Thymus (tissue), 11 donors: ENCODE data around the gene TMEM255B. TPM values are rescaled to one million over a fixed set of nuclear protein-coding genes. Genes with fewer than 3 reads are reported as not detected.

Experiments used
- DNase-seq, 9 donors: peaks; one replicate each; pipeline ENCODE4 v3.0.0-alpha.2; 2013; ENCODE audit warnings: low spot score in 9 of 9, low read depth in 6 of 9, missing footprints in 1 of 9
- H3K27ac ChIP-seq, 2 donors: one replicate each; pipeline ENCODE4 v1.5.1; 2013; ENCODE audit warnings: control low read depth in 1 of 2, low read depth in 1 of 2, low read length in 1 of 2, mild to moderate bottlenecking in 1 of 2, moderate library complexity in 1 of 2
- H3K27me3 ChIP-seq, 2 donors: one replicate each; pipeline ENCODE4 v1.5.1; 2013; ENCODE audit warnings: low read length in 1 of 2; ENCODE audit not compliant: control insufficient read depth in 2 of 2, insufficient read depth in 1 of 2
- H3K36me3 ChIP-seq, 2 donors: one replicate each; pipeline ENCODE4 v1.5.1; 2013; ENCODE audit warnings: low read length in 1 of 2, mild to moderate bottlenecking in 1 of 2, moderate library complexity in 1 of 2; ENCODE audit not compliant: control insufficient read depth in 2 of 2, insufficient read depth in 2 of 2
- H3K4me1 ChIP-seq, 2 donors: one replicate each; pipeline ENCODE4 v1.5.1; 2013; ENCODE audit warnings: low read length in 2 of 2; ENCODE audit not compliant: control insufficient read depth in 2 of 2, insufficient read depth in 2 of 2
- H3K4me3 ChIP-seq, 2 donors: one replicate each; pipeline ENCODE4 v1.5.1; 2013; ENCODE audit warnings: low read length in 2 of 2, control low read depth in 1 of 2, mild to moderate bottlenecking in 1 of 2
- H3K9me3 ChIP-seq, 2 donors: one replicate each; pipeline ENCODE4 v1.5.1; 2013; ENCODE audit warnings: low read length in 1 of 2, mild to moderate bottlenecking in 1 of 2; ENCODE audit not compliant: control insufficient read depth in 2 of 2, insufficient read depth in 1 of 2
- WGBS: extraction: QIAGEN DNeasy Blood & Tissue Kit; methylation state at CpG from one replicate; pipeline ENCODE4 v1.1.7; 2013; 5-methylcytosine and 5-hydroxymethylcytosine counted together
- polyA plus RNA-seq: library from polyadenylated mRNA; stranded (reverse); fragments of 200-250 nt; gene quantifications from one replicate; pipeline ENCODE4 v1.2.3, GENCODE V29; 2013
- total RNA-seq: library from RNA; stranded (reverse); fragments of 120-200 nt; gene quantifications from one replicate; pipeline ENCODE4 v1.2.4, GENCODE V29; 2013
- donor health status: healthy.

TMEM255B gene
- total and polyA plus RNA-seq, 2 donors: 0.61 to 7.2 TPM

DNA sequence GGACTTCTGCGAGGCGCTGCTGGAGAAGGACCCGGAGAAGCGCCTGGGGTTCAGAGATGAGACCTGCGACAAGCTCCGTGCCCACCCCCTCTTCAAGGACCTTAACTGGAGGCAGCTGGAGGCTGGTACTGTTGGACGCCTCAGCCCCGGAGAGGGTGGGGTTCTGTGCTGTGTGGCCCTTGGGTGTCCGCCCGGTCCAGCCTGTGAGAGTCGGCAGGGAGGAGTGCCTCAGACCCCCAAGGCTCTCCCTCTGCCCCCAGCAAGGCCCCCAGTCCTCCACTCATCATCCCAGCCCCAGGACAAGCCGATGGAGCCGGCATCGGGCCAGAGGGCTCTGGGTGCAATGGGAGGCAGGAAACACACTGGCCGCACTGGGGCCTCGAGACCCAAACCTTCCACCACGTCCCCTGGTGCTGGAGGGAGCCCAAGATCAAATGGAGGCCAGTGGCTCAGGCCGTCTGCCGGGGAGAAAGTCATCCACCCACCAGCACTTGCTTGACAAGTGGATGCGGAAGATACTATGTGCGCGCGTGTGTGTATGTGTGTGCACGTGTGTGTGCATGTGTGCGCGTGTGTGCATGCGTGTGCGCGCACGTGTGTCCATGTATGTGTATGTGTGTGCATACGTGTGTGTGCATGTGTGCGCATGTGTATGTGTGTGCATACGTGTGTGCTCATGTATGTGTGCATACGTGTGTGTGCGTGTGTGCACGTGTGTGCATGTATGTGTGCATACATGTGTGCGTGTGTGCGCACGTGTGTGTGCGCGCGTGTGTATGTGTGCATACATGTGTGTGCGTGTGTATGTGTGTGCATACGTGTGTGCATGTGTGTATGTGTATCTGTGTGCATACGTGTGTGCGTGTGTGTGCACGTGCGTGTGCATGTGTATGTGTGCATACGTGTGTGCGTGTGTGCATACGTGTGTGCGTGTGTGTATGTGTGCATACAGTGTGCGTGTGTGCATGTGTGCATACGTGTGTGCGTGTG lies 25.8 kb upstream of the TMEM255B start:
- WGBS: 90% methylated on average over 55 of the region's 55 CpGs
- H3K9me3 ChIP-seq: peaks cover 0 to 4% of the 10 kb centered on the region in 2 donors
- no peaks in the 10 kb centered on the region for H3K36me3 ChIP-seq
- H3K27me3 ChIP-seq: peaks cover 9 to 44% of the 10 kb centered on the region in 2 donors
- no peak overlapping the region for H3K27ac ChIP-seq
- H3K4me3 ChIP-seq: no peak overlapping the region
- DNase-seq: no peak
- peaks cover 13 to 18% of the 10 kb centered on the region in 2 donors for H3K4me1 ChIP-seq

DNA sequence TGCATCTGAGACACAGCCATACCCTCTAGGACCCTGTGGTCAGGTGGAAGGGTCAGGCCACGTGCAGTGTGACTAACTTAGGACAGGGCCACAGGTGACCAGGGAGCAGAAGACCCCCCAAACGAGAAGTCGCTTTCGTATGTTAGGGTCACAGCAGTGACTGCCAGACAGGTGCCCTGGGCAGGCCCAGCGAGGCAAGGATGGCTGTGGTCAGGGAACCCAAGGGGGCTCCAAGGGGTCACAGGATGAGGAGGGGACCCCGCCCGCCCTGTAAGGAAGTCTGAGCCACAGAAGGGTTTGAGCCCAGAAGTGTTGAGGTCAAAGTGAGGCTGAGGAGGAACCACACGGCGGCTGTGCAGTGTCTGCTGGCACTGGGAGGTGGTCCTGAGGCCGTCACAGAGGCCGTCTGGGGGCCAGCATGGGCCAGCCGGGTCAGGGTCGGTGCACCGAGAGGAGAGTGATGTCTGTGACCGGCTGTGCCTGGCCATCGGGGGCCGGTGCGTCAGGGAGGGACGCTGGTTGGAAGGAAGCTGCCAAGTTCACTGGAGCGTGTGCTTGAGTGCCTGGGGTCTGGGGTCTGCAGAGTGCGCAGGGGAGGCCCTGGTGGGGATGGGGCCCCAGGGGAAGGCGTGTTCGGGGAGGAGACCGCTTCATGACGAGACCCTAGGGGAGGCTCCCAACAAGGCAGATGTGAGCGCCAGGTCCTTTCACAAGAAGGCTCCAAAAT lies 24.8 kb upstream of the TMEM255B start:
- H3K9me3 ChIP-seq: peaks cover 0 to under 1% of the 10 kb centered on the region in 2 donors
- H3K4me1 ChIP-seq: peaks cover 13 to 18% of the 10 kb centered on the region in 2 donors
- H3K36me3 ChIP-seq: no peaks in the 10 kb centered on the region
- no peak overlapping the region for H3K27ac ChIP-seq
- DNase-seq: no peak
- peaks cover 9 to 34% of the 10 kb centered on the region in 2 donors for H3K27me3 ChIP-seq
- WGBS: 90% methylated on average over 26 of the region's 26 CpGs
- no peak overlapping the region for H3K4me3 ChIP-seq

DNA sequence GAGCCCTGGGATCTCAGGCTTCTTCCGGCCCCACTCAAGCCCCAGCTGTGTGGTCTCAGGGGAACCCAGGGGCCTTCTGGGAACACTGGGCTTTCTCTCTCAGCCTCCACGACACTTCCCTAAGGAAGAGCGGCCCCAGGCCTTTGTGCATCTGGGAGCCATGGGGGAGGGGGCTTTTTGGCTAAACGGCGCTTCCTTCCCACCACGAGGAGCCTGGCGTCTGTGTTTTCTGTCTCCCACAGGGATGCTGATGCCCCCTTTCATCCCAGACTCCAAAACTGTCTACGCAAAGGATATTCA lies 24.2 kb upstream of the TMEM255B start:
- 90% methylated on average over 8 of the region's 8 CpGs for WGBS
- H3K27ac ChIP-seq: no peak overlapping the region
- H3K9me3 ChIP-seq: no peaks in the 10 kb centered on the region
- H3K4me3 ChIP-seq: no peak overlapping the region
- no peak for DNase-seq
- H3K4me1 ChIP-seq: peaks cover 17 to 22% of the 10 kb centered on the region in 2 donors
- peaks cover 6 to 34% of the 10 kb centered on the region in 2 donors for H3K27me3 ChIP-seq
- H3K36me3 ChIP-seq: no peaks in the 10 kb centered on the region

- Histone ChIP-seq H3K4me1 (peaks cover 21 to 26% of the 10 kb centered on the region in 2 donors), H3K9me3 (no peaks in the 10 kb centered on the region), H3K27ac (no peak overlapping the region), H3K36me3 (no peaks in the 10 kb centered on the region), H3K27me3 (peaks cover 5 to 33% of the 10 kb centered on the region in 2 donors), H3K4me3 (no peak overlapping the region)
- WGBS: 98% methylated on average over 26 of the region's 26 CpGs
- DNase-seq: no peak
These were observed 23.8 kb upstream of the TMEM255B start for GRCh38 chr13:113735194-113735593.

DNA sequence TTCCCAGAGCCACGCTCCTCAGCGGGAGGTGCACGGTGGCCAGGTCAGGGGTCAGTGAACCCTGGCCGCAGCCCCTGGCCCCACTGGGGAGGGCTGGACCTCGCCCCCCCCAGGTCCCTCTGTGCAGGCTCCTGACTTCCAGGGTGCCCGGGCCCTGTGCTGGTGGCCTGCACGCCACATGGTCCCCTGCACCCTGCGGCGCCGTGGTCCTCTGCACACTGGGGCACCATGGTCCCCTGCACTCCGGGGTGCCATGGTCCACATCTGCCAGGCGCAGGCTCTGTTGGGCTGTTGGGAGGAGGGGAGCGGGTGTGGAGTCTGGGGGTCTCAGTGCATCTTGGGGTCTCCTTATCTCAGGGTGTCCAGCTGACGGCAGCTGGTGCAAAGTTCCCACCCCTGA lies 23.3 kb upstream of the TMEM255B start:
- H3K9me3 ChIP-seq: no peaks in the 10 kb centered on the region
- no peaks in the 10 kb centered on the region for H3K36me3 ChIP-seq
- no peak overlapping the region for H3K4me3 ChIP-seq
- peaks cover 0 to 28% of the 10 kb centered on the region in 2 donors for H3K27me3 ChIP-seq
- WGBS: 98% methylated on average over 14 of the region's 14 CpGs
- no peak overlapping the region for H3K27ac ChIP-seq
- peaks cover 26 to 32% of the 10 kb centered on the region in 2 donors for H3K4me1 ChIP-seq
- DNase-seq: no peak

DNA sequence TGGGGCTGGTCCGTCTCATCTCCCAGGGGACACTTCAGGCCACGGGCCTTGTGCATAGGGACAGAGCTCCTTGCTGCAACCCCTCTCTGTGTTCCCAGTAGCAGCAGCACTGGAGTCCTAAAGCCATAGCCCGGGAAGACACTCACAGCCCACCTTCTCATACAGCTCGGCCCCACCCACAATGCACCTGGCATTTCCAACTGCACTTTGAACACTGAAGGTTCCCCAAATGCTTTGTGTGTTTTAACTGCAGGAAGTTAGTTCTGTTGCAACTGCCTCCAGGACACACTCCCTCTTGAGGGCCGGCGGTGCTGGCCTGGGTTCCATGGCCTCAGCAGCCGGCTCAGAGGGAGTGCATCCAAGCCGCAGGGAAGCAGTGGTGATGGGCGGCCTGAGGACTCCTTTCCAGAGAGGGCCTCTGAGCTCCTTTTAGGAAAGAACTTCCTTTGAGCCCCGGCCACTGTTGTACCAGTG lies 22.7 kb upstream of the TMEM255B start:
- H3K9me3 ChIP-seq: no peaks in the 10 kb centered on the region
- peak overlapping the region in 1 of 2 donors; percentile 21 for H3K4me3 ChIP-seq
- H3K36me3 ChIP-seq: no peaks in the 10 kb centered on the region
- peaks cover 28 to 37% of the 10 kb centered on the region in 2 donors for H3K4me1 ChIP-seq
- DNase-seq: peak in 5 of 9 donors; percentile 49 to 84 (median 67)
- 43% methylated on average over 10 of the region's 10 CpGs for WGBS
- peaks cover 0 to 22% of the 10 kb centered on the region in 2 donors for H3K27me3 ChIP-seq
- H3K27ac ChIP-seq: peak overlapping the region; percentile 50 to 88

DNA sequence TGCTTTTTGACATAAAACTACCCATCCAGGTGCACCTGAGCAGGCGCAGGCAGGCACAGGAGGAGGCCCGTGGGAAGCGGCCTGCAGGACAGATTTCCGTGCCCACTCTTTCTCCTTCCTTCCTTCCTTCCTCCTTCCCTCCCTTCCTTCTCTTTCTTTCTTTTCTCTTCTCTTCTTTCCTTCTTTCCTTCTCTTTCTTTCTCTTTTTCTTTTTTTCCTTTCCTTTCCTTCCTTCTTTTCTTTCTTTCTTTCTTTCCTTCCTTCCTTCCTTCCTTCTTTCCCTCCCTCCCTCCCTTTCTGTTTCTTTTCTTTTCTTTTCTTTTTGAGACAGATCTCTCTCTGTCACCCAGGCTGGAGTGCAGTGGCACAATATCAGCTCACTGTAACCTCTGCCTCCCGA lies 21.2 kb upstream of the TMEM255B start:
- Histone ChIP-seq H3K4me3 (no peak overlapping the region), H3K27me3 (peaks cover 0 to 11% of the 10 kb centered on the region in 2 donors), H3K9me3 (no peaks in the 10 kb centered on the region), H3K36me3 (no peaks in the 10 kb centered on the region), H3K4me1 (peaks cover 42 to 52% of the 10 kb centered on the region in 2 donors), H3K27ac (no peak overlapping the region)
- 91% methylated on average over 5 of the region's 5 CpGs for WGBS
- DNase-seq: no peak

GRCh38 chr13:113739527-113740285 lies 19.3 kb upstream of the TMEM255B start:
- WGBS: 92% methylated on average over 22 of the region's 22 CpGs
- peaks cover 0 to 11% of the 10 kb centered on the region in 2 donors for H3K27me3 ChIP-seq
- no peak for DNase-seq

More at GRCh38 chr13:113739527-113740285, 19.3 kb upstream of the TMEM255B start:
- Histone ChIP-seq H3K4me1 (peaks cover 42 to 63% of the 10 kb centered on the region in 2 donors), H3K36me3 (no peaks in the 10 kb centered on the region), H3K4me3 (no peak overlapping the region), H3K9me3 (no peaks in the 10 kb centered on the region), H3K27ac (peak overlapping the region in 1 of 2 donors; percentile 43)
